GM12874 (cell line): ENCODE measurements around the gene FAM8A1.

Experiments
- TF ChIP-seq, protein P1 (sequence below): IDR thresholded peaks from 2 replicates; pipeline ENCODE4 v1.5.1; 2011; ENCODE audit warnings: low read depth, mild to moderate bottlenecking, control low read depth, low read length, moderate library complexity; ENCODE audit not compliant: insufficient read depth

FAM8A1 gene

DNA sequence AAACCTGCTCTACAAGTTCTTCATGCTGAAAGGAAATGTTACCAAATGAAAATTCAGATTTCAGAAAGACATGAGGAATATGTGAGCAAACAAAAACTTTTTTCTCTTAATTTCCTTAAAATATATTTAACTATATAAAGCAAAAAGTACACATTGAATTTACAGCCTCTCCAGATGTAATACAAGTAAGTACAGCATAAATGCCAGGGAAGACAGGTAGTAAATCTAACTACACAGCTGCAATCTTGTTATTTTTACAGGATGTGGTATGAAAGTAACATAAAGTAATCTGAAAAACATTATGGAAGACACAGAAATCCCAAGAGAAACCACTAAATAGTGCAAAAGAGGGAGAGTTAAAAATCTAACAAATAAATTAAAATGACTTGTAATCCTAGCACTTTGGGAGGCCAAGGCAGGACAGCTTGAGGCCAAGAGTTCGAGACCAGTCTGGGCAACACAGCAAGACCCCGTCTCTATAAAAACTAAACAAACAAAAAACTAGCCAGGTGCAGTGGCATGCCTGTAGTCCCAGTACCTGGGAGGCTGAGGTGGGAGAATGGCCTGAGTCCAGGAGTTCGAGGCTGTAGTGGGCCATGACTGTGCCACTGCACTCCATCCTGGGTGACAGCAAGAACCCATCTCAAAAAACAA lies 50.7 kb downstream of the FAM8A1 start:
- TF ChIP-seq, protein P1, sequence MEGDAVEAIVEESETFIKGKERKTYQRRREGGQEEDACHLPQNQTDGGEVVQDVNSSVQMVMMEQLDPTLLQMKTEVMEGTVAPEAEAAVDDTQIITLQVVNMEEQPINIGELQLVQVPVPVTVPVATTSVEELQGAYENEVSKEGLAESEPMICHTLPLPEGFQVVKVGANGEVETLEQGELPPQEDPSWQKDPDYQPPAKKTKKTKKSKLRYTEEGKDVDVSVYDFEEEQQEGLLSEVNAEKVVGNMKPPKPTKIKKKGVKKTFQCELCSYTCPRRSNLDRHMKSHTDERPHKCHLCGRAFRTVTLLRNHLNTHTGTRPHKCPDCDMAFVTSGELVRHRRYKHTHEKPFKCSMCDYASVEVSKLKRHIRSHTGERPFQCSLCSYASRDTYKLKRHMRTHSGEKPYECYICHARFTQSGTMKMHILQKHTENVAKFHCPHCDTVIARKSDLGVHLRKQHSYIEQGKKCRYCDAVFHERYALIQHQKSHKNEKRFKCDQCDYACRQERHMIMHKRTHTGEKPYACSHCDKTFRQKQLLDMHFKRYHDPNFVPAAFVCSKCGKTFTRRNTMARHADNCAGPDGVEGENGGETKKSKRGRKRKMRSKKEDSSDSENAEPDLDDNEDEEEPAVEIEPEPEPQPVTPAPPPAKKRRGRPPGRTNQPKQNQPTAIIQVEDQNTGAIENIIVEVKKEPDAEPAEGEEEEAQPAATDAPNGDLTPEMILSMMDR: no peak

DNA sequence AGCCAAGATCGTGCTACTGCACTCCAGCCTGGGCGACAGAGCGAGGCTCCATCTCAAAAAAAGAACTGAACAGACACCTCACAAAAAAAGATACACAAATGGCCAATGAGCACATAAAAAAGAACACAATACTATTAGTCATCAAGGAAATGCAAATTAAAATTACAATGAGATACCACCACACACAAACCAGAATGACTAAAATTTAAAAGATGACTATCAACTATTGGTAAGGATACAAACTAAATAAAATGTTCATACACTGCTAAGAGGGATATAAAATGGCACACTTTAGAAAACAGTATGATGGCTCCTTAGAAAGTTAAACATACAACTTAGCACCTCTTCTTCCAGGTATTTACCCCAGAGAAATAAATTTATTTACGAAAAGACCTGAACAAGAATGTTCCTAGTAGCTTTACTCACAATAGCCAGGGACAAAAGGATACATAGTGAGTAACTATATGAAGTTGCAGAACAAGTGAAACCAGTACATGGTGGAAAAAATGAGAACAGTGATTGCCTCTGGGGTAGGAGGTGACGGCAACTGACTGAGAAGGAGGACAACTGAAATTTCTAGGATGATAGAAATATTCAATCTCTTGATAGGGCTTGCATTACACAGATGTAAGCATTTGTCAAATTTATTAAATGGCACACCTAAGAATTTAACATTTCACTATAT lies 53.2 kb downstream of the FAM8A1 start:
- TF ChIP-seq, protein P1: no peak

DNA sequence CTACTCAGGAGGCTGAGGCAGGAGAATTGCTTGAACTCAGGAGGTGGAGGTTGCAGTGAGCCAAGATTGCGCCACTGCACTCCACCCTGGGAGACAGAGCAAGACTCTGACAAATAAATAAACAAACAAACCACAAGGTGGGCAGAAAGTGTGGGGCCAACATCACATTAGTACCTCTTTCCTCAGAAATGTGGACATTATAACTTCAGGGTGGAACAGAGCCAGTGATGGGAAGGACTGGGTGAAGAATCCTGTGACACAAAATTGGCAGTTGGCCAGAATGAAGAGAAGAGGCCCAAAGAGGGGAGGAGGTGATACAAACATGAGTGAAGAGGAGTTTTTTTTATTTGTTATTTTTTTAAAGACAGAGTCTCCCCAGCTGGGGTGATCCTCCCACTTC lies 56.0 kb downstream of the FAM8A1 start:
- TF ChIP-seq, protein P1: no peak

DNA sequence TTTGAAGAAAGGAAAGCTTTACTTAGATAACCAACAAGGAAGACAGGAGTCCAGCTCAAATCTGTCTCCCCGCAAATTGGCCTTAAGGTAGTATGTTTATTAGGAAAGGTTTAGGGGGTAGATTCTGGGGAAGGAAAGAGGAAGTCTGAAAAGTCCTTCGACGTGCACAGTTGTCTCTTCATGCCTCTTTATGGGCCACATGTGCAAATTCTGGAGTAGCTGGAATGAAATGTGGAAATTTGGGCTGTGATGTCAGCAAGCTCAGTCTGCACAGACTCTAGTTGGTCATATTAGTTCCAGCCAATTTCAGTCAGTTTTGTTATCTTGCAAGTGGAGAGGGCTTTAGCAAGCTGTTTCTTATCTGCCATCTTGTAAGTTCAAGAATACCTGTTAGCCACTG lies 56.5 kb downstream of the FAM8A1 start:
- TF ChIP-seq, protein P1: no peak
